ENCODE measurements around the gene CDH22.

GRCh38 chr20:46133886-46134654, 174.2 kb downstream of the CDH22 start:
- TF ChIP-seq CTCF (IDR thresholded peaks at IDR 0.05) (no peak), EZH2 (IDR thresholded peaks at IDR 0.05) (no peak), EZH2phosphoT487 (IDR thresholded peaks at IDR 0.05) (no peak)
